ENCODE results near the gene HOXB1.

HOXB1 gene

GRCh38 chr17:48530887-48531272 lies at the start of gene HOXB1:
Gene HOXB1 (minus strand): TSS chr17:48531011. CDS start chr17:48530904, 107 bp downstream.
- DNase-seq, result no peak

- no peak for DNase-seq
Measured at GRCh38 chr17:48579760-48580554, 49.1 kb upstream of the HOXB1 start.

GRCh38 chr17:48579471-48579759 lies 48.6 kb upstream of the HOXB1 start:
- no peak for DNase-seq

- no peak for DNase-seq
Measured at GRCh38 chr17:48578616-48579470, 48.0 kb upstream of the HOXB1 start.

- peak; percentile 77 for DNase-seq
Measured at GRCh38 chr17:48577946-48578615, 47.3 kb upstream of the HOXB1 start, which contains the start of gene HOXB4. Gene HOXB4 (minus strand): TSS chr17:48578350. CDS start chr17:48578319, 31 bp downstream.

- no peak for DNase-seq
Measured at GRCh38 chr17:48577330-48577945, 46.6 kb upstream of the HOXB1 start.

- DNase-seq, result no peak
Measured at GRCh38 chr17:48576479-48577309, 45.9 kb upstream of the HOXB1 start.

- no peak for DNase-seq
Measured at GRCh38 chr17:48575673-48576478, 45.1 kb upstream of the HOXB1 start.

- DNase-seq, result no peak
Measured at GRCh38 chr17:48575066-48575582, 44.3 kb upstream of the HOXB1 start.

GRCh38 chr17:48574505-48575065 lies 43.8 kb upstream of the HOXB1 start:
- DNase-seq, result no peak

- no peak for DNase-seq
Measured at GRCh38 chr17:48571826-48572417, 41.1 kb upstream of the HOXB1 start.

- no peak for DNase-seq
Measured at GRCh38 chr17:48571024-48571818, 40.4 kb upstream of the HOXB1 start.

- no peak for DNase-seq
Measured at GRCh38 chr17:48570325-48571023, 39.7 kb upstream of the HOXB1 start.

GRCh38 chr17:48569674-48570324 lies 39.0 kb upstream of the HOXB1 start:
- DNase-seq, result no peak

GRCh38 chr17:48569240-48569582 lies 38.4 kb upstream of the HOXB1 start:
- DNase-seq, result no peak

GRCh38 chr17:48568499-48569239 lies 37.9 kb upstream of the HOXB1 start:
- DNase-seq, result no peak

GRCh38 chr17:48567646-48568354 lies 37.0 kb upstream of the HOXB1 start:
- DNase-seq, result no peak

Measured in activated CD8-positive, alpha-beta memory T cell treated with anti-CD3 and anti-CD28 coated beads, Interleukin-2, amount 50 U/mL, for 48 hours (primary cell).